GM19395 (cell line): ENCODE measurements around the gene SNAPC1.
A peak's percentile ranks its signal among the peaks of the same experiment; 100 is the strongest.
"Not testable (repeated sequence)": the region's sequence is repeated elsewhere in the genome, so short reads cannot be mapped to it uniquely, and the experiment has no call there.

Experiments
- ATAC-seq: cut with Tn5 transposase; IDR thresholded peaks from one replicate; pipeline ENCODE4 v1.9.1; 2021; ENCODE audit warnings: mild to moderate bottlenecking, moderate library complexity; ENCODE audit not compliant: unreplicated experiment

The SNAPC1 gene

GRCh38 chr14:61761959-61762786 lies at the start of gene SNAPC1:
TSS of gene SNAPC1 (plus strand) at chr14:61762420. CDS start at chr14:61762461, 41 bp downstream.
- ATAC-seq = peak; percentile 98

GRCh38 chr14:61713724-61714437 lies 48.3 kb upstream of the SNAPC1 start:
- ATAC-seq = no peak

GRCh38 chr14:61716956-61717355 lies 45.3 kb upstream of the SNAPC1 start:
- no peak for ATAC-seq

- no peak for ATAC-seq
These were observed 44.2 kb upstream of the SNAPC1 start for GRCh38 chr14:61718039-61718438.

GRCh38 chr14:61719344-61720293 lies 42.6 kb upstream of the SNAPC1 start:
- ATAC-seq = no peak

- ATAC-seq = no peak
These were observed 41.9 kb upstream of the SNAPC1 start for GRCh38 chr14:61720294-61720661.

- ATAC-seq = no peak
These were observed 41.5 kb upstream of the SNAPC1 start for GRCh38 chr14:61720741-61721140.

- no peak for ATAC-seq
These were observed 38.1 kb upstream of the SNAPC1 start for GRCh38 chr14:61724133-61724532.

GRCh38 chr14:61726778-61727658 lies 35.2 kb upstream of the SNAPC1 start:
- ATAC-seq = no peak

GRCh38 chr14:61730756-61731373 lies 31.4 kb upstream of the SNAPC1 start:
- ATAC-seq = no peak

GRCh38 chr14:61733972-61734371 lies 28.2 kb upstream of the SNAPC1 start:
- ATAC-seq = no peak

- ATAC-seq = no peak
These were observed 25.5 kb upstream of the SNAPC1 start for GRCh38 chr14:61736751-61737150.

- ATAC-seq = no peak
These were observed 24.3 kb upstream of the SNAPC1 start for GRCh38 chr14:61737915-61738314.

GRCh38 chr14:61739133-61739532 lies 23.1 kb upstream of the SNAPC1 start:
- ATAC-seq = no peak

GRCh38 chr14:61742371-61742770 lies 19.8 kb upstream of the SNAPC1 start:
- no peak for ATAC-seq

GRCh38 chr14:61744238-61744637 lies 18.0 kb upstream of the SNAPC1 start:
- ATAC-seq = no peak

- ATAC-seq = not testable (repeated sequence)
These were observed 15.9 kb upstream of the SNAPC1 start for GRCh38 chr14:61746346-61746745.

GRCh38 chr14:61746881-61747280 lies 15.3 kb upstream of the SNAPC1 start:
- ATAC-seq = no peak

GRCh38 chr14:61747342-61747741 lies 14.9 kb upstream of the SNAPC1 start:
- ATAC-seq = no peak

GRCh38 chr14:61749264-61749663 lies 13.0 kb upstream of the SNAPC1 start:
- ATAC-seq = no peak
